Neuronal stem cell (in vitro differentiated cells): ENCODE data around the gene MS4A13.
A peak's percentile ranks its signal among the peaks of the same experiment; 100 is the strongest.

Experiments used
- DNase-seq: peaks from one replicate; pipeline ENCODE4 v3.0.0-alpha.2; 2013; ENCODE audit warnings: low spot score
- H2AFZ ChIP-seq: one replicate; pipeline ENCODE4 v1.6.1; 2013; ENCODE audit warnings: mild to moderate bottlenecking, low read length, inconsistent platforms
- H2AK5ac ChIP-seq: 2 replicates; pipeline ENCODE4 v1.6.1; 2013; ENCODE audit warnings: low read depth, mild to moderate bottlenecking, inconsistent platforms, low read length, moderate library complexity, mixed read lengths
- H2BK120ac ChIP-seq: 2 replicates; pipeline ENCODE4 v1.6.1; 2013; ENCODE audit warnings: low read depth, mild to moderate bottlenecking, inconsistent platforms, low read length, moderate library complexity, mixed read lengths
- H2BK12ac ChIP-seq: one replicate; pipeline ENCODE4 v1.6.1; 2013; ENCODE audit warnings: low read length, inconsistent platforms
- H2BK15ac ChIP-seq: 2 replicates; pipeline ENCODE4 v1.6.1; 2013; ENCODE audit warnings: mild to moderate bottlenecking, low read length, inconsistent platforms, mixed read lengths
- H2BK5ac ChIP-seq: one replicate; pipeline ENCODE4 v1.6.1; 2013; ENCODE audit warnings: inconsistent platforms, mild to moderate bottlenecking, low read length, moderate library complexity
- H3K14ac ChIP-seq: one replicate; pipeline ENCODE4 v1.6.1; 2013; ENCODE audit warnings: low read length, inconsistent platforms
- H3K18ac ChIP-seq: 2 replicates; pipeline ENCODE4 v1.6.1; 2013; ENCODE audit warnings: low read length, inconsistent platforms
- H3K23ac ChIP-seq: 2 replicates; pipeline ENCODE4 v1.6.1; 2013; ENCODE audit warnings: low read depth, mild to moderate bottlenecking, mixed read lengths, low read length, inconsistent platforms; ENCODE audit not compliant: poor library complexity
- H3K27ac ChIP-seq: replicated peaks from 3 replicates; pipeline ENCODE4 v1.5.1; 2013; ENCODE audit warnings: low read length, inconsistent platforms
- H3K27me3 ChIP-seq, 3 experiments: 2 replicates each; pipeline ENCODE4 v1.6.1; 2013; ENCODE audit warnings: low read length in 3 of 3, mild to moderate bottlenecking in 2 of 3, inconsistent platforms in 1 of 3, low read depth in 1 of 3, mixed read lengths in 1 of 3, moderate library complexity in 1 of 3; ENCODE audit not compliant: control insufficient read depth in 3 of 3, insufficient read depth in 3 of 3
- H3K36me3 ChIP-seq, 2 donors: replicated peaks in 1 of 2; 2 replicates each; pipeline ENCODE4 v1.6.1; 2013; ENCODE audit warnings: low read length in 2 of 2; ENCODE audit not compliant: control insufficient read depth in 2 of 2, insufficient read depth in 2 of 2
- H3K4ac ChIP-seq: 2 replicates; pipeline ENCODE4 v1.6.1; 2013; ENCODE audit warnings: inconsistent platforms, mild to moderate bottlenecking, low read length, moderate library complexity
- H3K4me1 ChIP-seq, 2 donors: 1 replicate in 1 of 2; 2 replicates in 1 of 2; pipeline ENCODE4 v1.6.1; 2013; ENCODE audit warnings: low read length in 2 of 2, low read depth in 1 of 2; ENCODE audit not compliant: control insufficient read depth in 2 of 2, insufficient read depth in 1 of 2
- H3K4me2 ChIP-seq: one replicate; pipeline ENCODE4 v1.6.1; 2013; ENCODE audit warnings: mild to moderate bottlenecking, low read length, inconsistent platforms; ENCODE audit not compliant: insufficient read depth, poor library complexity, severe bottlenecking
- H3K4me3 ChIP-seq, 2 donors: 2 replicates each; pipeline ENCODE4 v1.5.1; 2013; ENCODE audit warnings: low read length in 2 of 2, mild to moderate bottlenecking in 2 of 2, inconsistent platforms in 1 of 2, moderate library complexity in 1 of 2
- H3K79me1 ChIP-seq: one replicate; pipeline ENCODE4 v1.6.1; 2013; ENCODE audit warnings: low read depth, mild to moderate bottlenecking, inconsistent platforms, low read length, moderate library complexity
- H3K9ac ChIP-seq: one replicate; pipeline ENCODE4 v1.6.1; 2013; ENCODE audit warnings: mild to moderate bottlenecking, low read depth, low read length, inconsistent platforms; ENCODE audit not compliant: poor library complexity
- H3K9me3 ChIP-seq, 2 donors: replicated peaks in 1 of 2; 2 replicates each; pipeline versions ENCODE3 to v1.6.1; 2013; ENCODE audit warnings: low read length in 2 of 2, mild to moderate bottlenecking in 2 of 2, inconsistent platforms in 1 of 2, low read depth in 1 of 2, mixed read lengths in 1 of 2, moderate library complexity in 1 of 2; ENCODE audit not compliant: control insufficient read depth in 2 of 2, insufficient read depth in 1 of 2
- H4K8ac ChIP-seq: one replicate; pipeline ENCODE4 v1.6.1; 2013; ENCODE audit warnings: low read depth, mild to moderate bottlenecking, inconsistent platforms, low read length, moderate library complexity
- H4K91ac ChIP-seq: one replicate; pipeline ENCODE4 v1.6.1; 2013; ENCODE audit warnings: low read length, low read depth, mild to moderate bottlenecking, inconsistent platforms; ENCODE audit not compliant: poor library complexity
- WGBS, 2 donors: extraction: QIAGEN DNeasy Blood & Tissue Kit; methylation state at CpG; one replicate each; pipeline ENCODE4 v1.1.7; 2013; ENCODE audit warnings: missing lambda C conversion rate in 2 of 2, mixed read lengths in 1 of 2; ENCODE audit not compliant: insufficient read length in 2 of 2, insufficient replicate concordance in 1 of 2; ENCODE audit errors: extremely low coverage in 2 of 2; 5-methylcytosine and 5-hydroxymethylcytosine counted together

The MS4A13 gene

GRCh38 chr11:60482361-60482760 lies 32.8 kb upstream of the MS4A13 start:
- Histone ChIP-seq H2BK5ac (no peak overlapping the region), H4K91ac (no peak overlapping the region), H2BK12ac (no peak overlapping the region), H2BK15ac (no peak overlapping the region), H3K4me2 (no peak overlapping the region), H3K23ac (no peak overlapping the region), H4K8ac (no peak overlapping the region), H3K9me3 (no peaks in the 10 kb centered on the region), H3K27ac (no peak overlapping the region), H3K27me3 (no peaks in the 10 kb centered on the region), H2BK120ac (no peak overlapping the region), H3K18ac (no peak overlapping the region), H3K14ac (no peak overlapping the region), H3K79me1 (no peaks in the 10 kb centered on the region), H3K9ac (no peak overlapping the region), H3K36me3 (no peaks in the 10 kb centered on the region), H3K4me3 (no peak overlapping the region), H3K4ac (no peak overlapping the region), H2AFZ (no peak overlapping the region), H3K4me1 (no peaks in the 10 kb centered on the region), H2AK5ac (no peak overlapping the region)
- DNase-seq: no peak
- WGBS, 2 donors: no CpG with 5 or more reads among the region's 2 CpGs

- Histone ChIP-seq H4K91ac (no peak overlapping the region), H2BK15ac (no peak overlapping the region), H3K14ac (no peak overlapping the region), H3K9ac (no peak overlapping the region), H3K4me3 (no peak overlapping the region), H3K36me3 (no peaks in the 10 kb centered on the region), H3K4ac (no peak overlapping the region), H4K8ac (no peak overlapping the region), H3K23ac (no peak overlapping the region), H2AK5ac (no peak overlapping the region), H2BK5ac (no peak overlapping the region), H3K18ac (no peak overlapping the region), H3K4me1 (no peaks in the 10 kb centered on the region), H2BK120ac (no peak overlapping the region), H3K27me3 (no peaks in the 10 kb centered on the region), H3K27ac (no peak overlapping the region), H2BK12ac (no peak overlapping the region), H3K9me3 (no peaks in the 10 kb centered on the region), H3K4me2 (no peak overlapping the region), H2AFZ (no peak overlapping the region), H3K79me1 (no peaks in the 10 kb centered on the region)
- no CpG with 5 or more reads among the region's 5 CpGs for WGBS, 2 donors
- DNase-seq: peak; percentile 9
Measured at GRCh38 chr11:60485987-60486386, 29.2 kb upstream of the MS4A13 start.

GRCh38 chr11:60492488-60493009 lies 22.6 kb upstream of the MS4A13 start, which contains the start of gene MS4A12:
MS4A12 (plus strand) TSS chr11:60492778; CDS start chr11:60497319, 4,541 bp downstream.
- H2BK12ac ChIP-seq: no peak within 1 kb of the TSS
- H3K9ac ChIP-seq: no peak within 1 kb of the TSS
- no peak within 1 kb of the TSS for H2BK5ac ChIP-seq
- no peaks in the 10 kb centered on the region for H3K27me3 ChIP-seq
- no peaks in the 10 kb centered on the region for H3K36me3 ChIP-seq
- H3K4me3 ChIP-seq: no peak within 1 kb of the TSS
- H3K79me1 ChIP-seq: no peaks in the 10 kb centered on the region
- no peak within 1 kb of the TSS for H3K14ac ChIP-seq
- no peak within 1 kb of the TSS for H3K27ac ChIP-seq
- H3K18ac ChIP-seq: no peak within 1 kb of the TSS
- H4K8ac ChIP-seq: no peak within 1 kb of the TSS
- H3K4me2 ChIP-seq: no peak within 1 kb of the TSS
- H2BK15ac ChIP-seq: no peak within 1 kb of the TSS
- H3K4me1 ChIP-seq: no peaks in the 10 kb centered on the region
- H3K23ac ChIP-seq: no peak within 1 kb of the TSS
- H3K9me3 ChIP-seq: no peaks in the 10 kb centered on the region
- no peak within 1 kb of the TSS for H4K91ac ChIP-seq
- H3K4ac ChIP-seq: no peak within 1 kb of the TSS
- no peak within 1 kb of the TSS for H2BK120ac ChIP-seq
- no peak within 1 kb of the TSS for H2AK5ac ChIP-seq
- no CpG with 5 or more reads among the region's 4 CpGs for WGBS, 2 donors
- no peak for DNase-seq
- H2AFZ ChIP-seq: no peak within 1 kb of the TSS

- Histone ChIP-seq H3K23ac (no peak overlapping the region), H2BK12ac (no peak overlapping the region), H2BK5ac (no peak overlapping the region), H3K9me3 (no peaks in the 10 kb centered on the region), H3K4ac (no peak overlapping the region), H2BK15ac (no peak overlapping the region), H4K8ac (no peak overlapping the region), H3K36me3 (no peaks in the 10 kb centered on the region), H2AFZ (no peak overlapping the region), H3K4me3 (no peak overlapping the region), H3K14ac (no peak overlapping the region), H2AK5ac (no peak overlapping the region), H3K4me2 (no peak overlapping the region), H3K79me1 (no peaks in the 10 kb centered on the region), H4K91ac (no peak overlapping the region), H3K4me1 (no peaks in the 10 kb centered on the region), H3K18ac (no peak overlapping the region), H3K9ac (no peak overlapping the region), H3K27me3 (no peaks in the 10 kb centered on the region), H3K27ac (no peak overlapping the region), H2BK120ac (no peak overlapping the region)
- no peak for DNase-seq
- no CpG with 5 or more reads among the region's 2 CpGs for WGBS, 2 donors
Measured at GRCh38 chr11:60493454-60493853, 21.7 kb upstream of the MS4A13 start.
